ENCODE results near the gene WDR47. TPM values are rescaled to one million over a fixed set of nuclear protein-coding genes. Genes with fewer than 3 reads are reported as not detected.

Gene WDR47
- total and polyA plus RNA-seq, 2 of the 8 experiments (the other 6 are each of a cell fraction or from before 2014, with no cell fraction given): 1.9 to 6.7 TPM

GRCh38 chr1:109048335-109048734, 6.4 kb upstream of the WDR47 start (continued):
- TF ChIP-seq CHD7 (IDR thresholded peaks at IDR 0.05; ENCODE audit: insufficient replicate concordance, low read length) (no peak), TAF7 (optimal IDR thresholded peaks at IDR 0.05; ENCODE audit: borderline replicate concordance, low read depth, low read length) (no peak)
